ENCODE data around the gene KCNJ2.

GRCh38 chr17:70136131-70136530, 33.2 kb upstream of the KCNJ2 start:
- TF ChIP-seq EP300 (conservative IDR thresholded peaks at IDR 0.05; ENCODE audit: poor library complexity, severe bottlenecking) (no peak), CTCF (IDR thresholded peaks at IDR 0.05; ENCODE audit: poor library complexity, severe bottlenecking) (no peak), POLR2AphosphoS5 (IDR thresholded peaks at IDR 0.05) (no peak), RAD21 (conservative IDR thresholded peaks at IDR 0.05) (no peak), EZH2 (IDR thresholded peaks at IDR 0.05; ENCODE audit: borderline replicate concordance, insufficient read depth, low read length, poor library complexity, severe bottlenecking) (no peak)
